HepG2 (cell line): ENCODE measurements around the gene GAS2L2. TPM values are rescaled to one million over a fixed set of nuclear protein-coding genes. Genes with fewer than 3 reads are reported as not detected.

Source experiments
- ARID2 ChIP-seq: sonication (generic); formaldehyde crosslinking; IDR thresholded peaks from 2 replicates; pipeline ENCODE4 v1.8.1; 2022; ENCODE audit warnings: mild to moderate bottlenecking, missing genetic modification reagents, borderline replicate concordance
- DNMT3B ChIP-seq: conservative IDR thresholded peaks from 2 replicates; pipeline ENCODE4 v1.6.1; 2016; ENCODE audit warnings: missing biosample characterization, control low read depth
- EEA1 ChIP-seq: sonication (generic); formaldehyde crosslinking; IDR thresholded peaks from 2 replicates; pipeline ENCODE4 v1.5.1; 2020; ENCODE audit warnings: mild to moderate bottlenecking, missing genetic modification reagents, borderline replicate concordance
- ELF1 ChIP-seq: sonication (generic); formaldehyde crosslinking; IDR thresholded peaks from 2 replicates; pipeline ENCODE4 v1.4.0; 2020; ENCODE audit warnings: missing genetic modification reagents
- NFE2L1 ChIP-seq: sonication (generic); formaldehyde crosslinking; IDR thresholded peaks from 2 replicates; pipeline ENCODE4 v1.4.0; 2020; ENCODE audit warnings: missing genetic modification reagents, mild to moderate bottlenecking, borderline replicate concordance
- PHF20 ChIP-seq: sonication (generic); formaldehyde crosslinking; IDR thresholded peaks from 2 replicates; pipeline ENCODE4 v1.5.0; 2020; ENCODE audit warnings: mild to moderate bottlenecking, missing genetic modification reagents
- SAFB2 ChIP-seq: sonication (generic); formaldehyde crosslinking; IDR thresholded peaks from 2 replicates; pipeline ENCODE4 v1.5.1; 2020; ENCODE audit warnings: missing genetic modification reagents, low read depth, mild to moderate bottlenecking, borderline replicate concordance
- SOX6 ChIP-seq, 2 experiments: fragments of 450-650 bp in 1 of 2; sonication (generic) in 1 of 2; formaldehyde crosslinking in 1 of 2; IDR thresholded peaks; 2 replicates each; pipeline versions ENCODE4 v1.4.0 to v1.6.1; 2017 to 2020; ENCODE audit warnings: antibody characterized with exemption in 1 of 2, mild to moderate bottlenecking in 1 of 2, missing genetic modification reagents in 1 of 2
- SYNCRIP ChIP-seq: fragments of 200-400 bp; formaldehyde crosslinking; IDR thresholded peaks from 2 replicates; pipeline ENCODE4 v1.6.1; 2018; ENCODE audit warnings: mild to moderate bottlenecking, low read depth, low read length; ENCODE audit not compliant: insufficient read depth
- YEATS2 ChIP-seq: sonication (generic); formaldehyde crosslinking; IDR thresholded peaks from 2 replicates; pipeline ENCODE4 v1.4.0; 2020; ENCODE audit warnings: missing genetic modification reagents, borderline replicate concordance
- ZBED4 ChIP-seq: sonication (generic); formaldehyde crosslinking; IDR thresholded peaks from 2 replicates; pipeline ENCODE4 v1.4.0; 2020; ENCODE audit warnings: missing genetic modification reagents, borderline replicate concordance
- ZNF503 ChIP-seq: sonication (generic); formaldehyde crosslinking; IDR thresholded peaks from 2 replicates; pipeline ENCODE4 v1.4.0; 2020; ENCODE audit warnings: missing genetic modification reagents
- ZNF552 ChIP-seq: sonication (generic); formaldehyde crosslinking; IDR thresholded peaks from 2 replicates; pipeline ENCODE4 v1.9.0; 2022; ENCODE audit warnings: missing genetic modification reagents, mild to moderate bottlenecking, borderline replicate concordance
- ZNF792 ChIP-seq: IDR thresholded peaks from 2 replicates; pipeline ENCODE4 v1.6.1; 2016
- ZSCAN12 ChIP-seq: sonication (generic); formaldehyde crosslinking; IDR thresholded peaks from 2 replicates; pipeline ENCODE4 v1.9.0; 2021; ENCODE audit warnings: mild to moderate bottlenecking, missing genetic modification reagents
- polyA plus RNA-seq, 8 experiments: library from polyadenylated mRNA; depleted of rRNA in 3 of 8; stranded (reverse) in 7 of 8; unstranded in 1 of 8; fragments of >200 nt; fragmentation: Illumina TruSeq in 4 of 8; extraction: Trizol in 4 of 8; gene quantifications; 2 replicates each; pipeline versions ENCODE4 v1.2.1 to v1.2.3, GENCODE V29; 2011 to 2016; ENCODE audit warnings: low read depth in 4 of 8, missing spikeins in 1 of 8, mixed read lengths in 1 of 8; ENCODE audit not compliant: insufficient read depth in 1 of 8
- total RNA-seq, 5 experiments: library from RNA; depleted of rRNA; stranded (reverse); fragments of >200 nt; fragmentation: Illumina TruSeq; extraction: Trizol; gene quantifications; 2 replicates each; pipeline ENCODE4 v1.2.3, GENCODE V29; 2016; ENCODE audit warnings: low read depth in 1 of 5
- TF ChIP-seq, protein P1 (sequence below), 2 experiments: sonication (generic) in 1 of 2; formaldehyde crosslinking in 1 of 2; IDR thresholded peaks; 2 replicates each; pipeline versions ENCODE4 v1.4.0 to v1.6.1; 2018 to 2020; ENCODE audit warnings: missing genetic modification reagents in 2 of 2, borderline replicate concordance in 1 of 2, low read depth in 1 of 2, mild to moderate bottlenecking in 1 of 2, missing biosample characterization in 1 of 2
- TF ChIP-seq, protein P2 (sequence below): sonication (generic); formaldehyde crosslinking; IDR thresholded peaks from 2 replicates; pipeline ENCODE4 v1.4.0; 2020; ENCODE audit warnings: missing genetic modification reagents, mild to moderate bottlenecking, borderline replicate concordance

Gene GAS2L2
- total and polyA plus RNA-seq, 2 of the 13 experiments (the other 11 are each of a cell fraction or from before 2014, with no cell fraction given): not detected

- no peak; the same call in 1 of the 2 replicates for TF ChIP-seq ZNF503 (CRISPR knock-in tag)
- no peak for TF ChIP-seq SOX6 (IDR thresholded peaks at IDR 0.05)
- peak; percentile 63 for TF ChIP-seq SOX6 (CRISPR knock-in tag; IDR thresholded peaks at IDR 0.05)
- TF ChIP-seq NFE2L1 (CRISPR knock-in tag): no peak
- TF ChIP-seq ZNF792 (CRISPR knock-in tag): no peak
- TF ChIP-seq YEATS2: no peak
- TF ChIP-seq ZNF552 (CRISPR knock-in tag): no peak
- TF ChIP-seq EEA1 (CRISPR knock-in tag): no peak
- TF ChIP-seq PHF20: no peak
- no peak for TF ChIP-seq SYNCRIP
- TF ChIP-seq ZBED4 (CRISPR knock-in tag): no peak
- TF ChIP-seq SAFB2: no peak
- no peak for TF ChIP-seq ARID2 (CRISPR knock-in tag)
- no peak for TF ChIP-seq ZSCAN12 (CRISPR knock-in tag)
- TF ChIP-seq DNMT3B (CRISPR knock-in tag): no peak
- TF ChIP-seq, protein P1, sequence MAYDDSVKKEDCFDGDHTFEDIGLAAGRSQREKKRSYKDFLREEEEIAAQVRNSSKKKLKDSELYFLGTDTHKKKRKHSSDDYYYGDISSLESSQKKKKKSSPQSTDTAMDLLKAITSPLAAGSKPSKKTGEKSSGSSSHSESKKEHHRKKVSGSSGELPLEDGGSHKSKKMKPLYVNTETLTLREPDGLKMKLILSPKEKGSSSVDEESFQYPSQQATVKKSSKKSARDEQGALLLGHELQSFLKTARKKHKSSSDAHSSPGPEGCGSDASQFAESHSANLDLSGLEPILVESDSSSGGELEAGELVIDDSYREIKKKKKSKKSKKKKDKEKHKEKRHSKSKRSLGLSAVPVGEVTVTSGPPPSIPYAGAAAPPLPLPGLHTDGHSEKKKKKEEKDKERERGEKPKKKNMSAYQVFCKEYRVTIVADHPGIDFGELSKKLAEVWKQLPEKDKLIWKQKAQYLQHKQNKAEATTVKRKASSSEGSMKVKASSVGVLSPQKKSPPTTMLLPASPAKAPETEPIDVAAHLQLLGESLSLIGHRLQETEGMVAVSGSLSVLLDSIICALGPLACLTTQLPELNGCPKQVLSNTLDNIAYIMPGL (CRISPR knock-in tag; IDR thresholded peaks at IDR 0.05; ENCODE audit: borderline replicate concordance in 1 of 2, low read depth in 1 of 2): no peak
- TF ChIP-seq ELF1 (CRISPR knock-in tag): no peak
- TF ChIP-seq, protein P2, sequence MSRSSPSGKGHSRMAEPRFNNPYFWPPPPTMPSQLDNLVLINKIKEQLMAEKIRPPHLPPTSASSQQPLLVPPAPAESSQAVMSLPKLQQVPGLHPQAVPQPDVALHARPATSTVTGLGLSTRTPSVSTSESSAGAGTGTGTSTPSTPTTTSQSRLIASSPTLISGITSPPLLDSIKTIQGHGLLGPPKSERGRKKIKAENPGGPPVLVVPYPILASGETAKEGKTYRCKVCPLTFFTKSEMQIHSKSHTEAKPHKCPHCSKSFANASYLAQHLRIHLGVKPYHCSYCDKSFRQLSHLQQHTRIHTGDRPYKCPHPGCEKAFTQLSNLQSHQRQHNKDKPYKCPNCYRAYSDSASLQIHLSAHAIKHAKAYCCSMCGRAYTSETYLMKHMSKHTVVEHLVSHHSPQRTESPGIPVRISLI (CRISPR knock-in tag): no peak
These were observed 39.8 kb downstream of the GAS2L2 start (continued) for GRCh38 chr17:35713069-35713728.
